ENCODE measurements around the gene OR2T4. TPM values are rescaled to one million over a fixed set of nuclear protein-coding genes. Genes with fewer than 3 reads are reported as not detected.

Gene OR2T4
- total RNA-seq, 1 experiment from 2014 or later, result not detected

GRCh38 chr1:248348475-248348874 is 13.0 kb upstream of the OR2T4 start, which contains the start of gene OR14C36:
TSS of gene OR14C36 (plus strand) at chr1:248348775. CDS start at chr1:248348775, 0 bp downstream.
- H2AFZ ChIP-seq (ENCODE audit: low read depth, low read length, poor library complexity, severe bottlenecking), result no peak within 1 kb of the TSS
- DNase-seq (ENCODE audit: low read depth, low spot score) (no peak), ATAC-seq (no peak)
- no peaks in the 10 kb centered on the region for H3K27me3 ChIP-seq (ENCODE audit: insufficient read depth, low read length)
- no peak within 1 kb of the TSS for H3K4me3 ChIP-seq (replicated peaks in 1 of 2; ENCODE audit: low read depth in 1 of 2, low read length in 2 of 2)
- peaks cover 5 to 24% of the 10 kb centered on the region in 2 experiments; a peak in 2 of 4 replicates for H3K9me3 ChIP-seq (ENCODE audit: control insufficient read depth in 1 of 2, insufficient read depth in 1 of 2, low read depth in 1 of 2, low read length in 2 of 2)
- H3K4me2 ChIP-seq (ENCODE audit: low read length), result no peak within 1 kb of the TSS
- no peaks in the 10 kb centered on the region for H4K20me1 ChIP-seq (ENCODE audit: insufficient read depth)
- H3K9ac ChIP-seq (ENCODE audit: low read length), result no peak within 1 kb of the TSS
- intact Hi-C loops (cut with micrococcal nuclease), result no loop called here
- no peak within 1 kb of the TSS for H3K27ac ChIP-seq (ENCODE audit: low read depth, low read length)
- H3K79me2 ChIP-seq (ENCODE audit: insufficient read depth, low read length), result no peaks in the 10 kb centered on the region
- TF ChIP-seq CBX3 (IDR thresholded peaks at IDR 0.05; ENCODE audit: low read depth) (no peak), CEBPB (IDR thresholded peaks at IDR 0.05; ENCODE audit: low read depth) (no peak), SIN3A (IDR thresholded peaks at IDR 0.05; ENCODE audit: low read depth) (no peak), JUND (IDR thresholded peaks at IDR 0.05) (no peak), RAD21 (IDR thresholded peaks at IDR 0.05; ENCODE audit: low read depth) (no peak), POLR2AphosphoS5 (IDR thresholded peaks at IDR 0.05; ENCODE audit: low read depth, low read length) (no peak), EZH2 (IDR thresholded peaks at IDR 0.05) (no peak), ZNF274 (IDR thresholded peaks at IDR 0.05; ENCODE audit: low read depth, low read length) (no peak), REST (IDR thresholded peaks at IDR 0.05; ENCODE audit: low read depth) (no peak), ELF1 (IDR thresholded peaks at IDR 0.05; ENCODE audit: borderline replicate concordance, low read depth) (no peak)
- ChIA-PET CTCF (no interaction called here), POLR2A (no interaction called here), RAD21 (ENCODE audit: low non-redundant PET in 1 of 2, low total read pairs in 2 of 2, uncharacterized antibody in 2 of 2, unreplicated experiment in 2 of 2) (no interaction called here)
- no peaks in the 10 kb centered on the region for H3K36me3 ChIP-seq (ENCODE audit: control insufficient read depth in 1 of 2, insufficient read depth in 2 of 2, low read length in 2 of 2)
- no peaks in the 10 kb centered on the region for H3K4me1 ChIP-seq (ENCODE audit: control insufficient read depth in 1 of 2, insufficient read depth in 2 of 2, low read length in 2 of 2)
- H3K9me2 ChIP-seq (ENCODE audit: insufficient read depth), result no peaks in the 10 kb centered on the region
- no TSS peak for BruUV-seq (replicated peaks)

Data from HCT116 (cell line).